ENCODE results near the gene TBC1D22A. TPM values are rescaled to one million over a fixed set of nuclear protein-coding genes. Genes with fewer than 3 reads are reported as not detected.

TBC1D22A gene
- total RNA-seq, 1 experiment from 2014 or later, result 14.3 TPM

DNA sequence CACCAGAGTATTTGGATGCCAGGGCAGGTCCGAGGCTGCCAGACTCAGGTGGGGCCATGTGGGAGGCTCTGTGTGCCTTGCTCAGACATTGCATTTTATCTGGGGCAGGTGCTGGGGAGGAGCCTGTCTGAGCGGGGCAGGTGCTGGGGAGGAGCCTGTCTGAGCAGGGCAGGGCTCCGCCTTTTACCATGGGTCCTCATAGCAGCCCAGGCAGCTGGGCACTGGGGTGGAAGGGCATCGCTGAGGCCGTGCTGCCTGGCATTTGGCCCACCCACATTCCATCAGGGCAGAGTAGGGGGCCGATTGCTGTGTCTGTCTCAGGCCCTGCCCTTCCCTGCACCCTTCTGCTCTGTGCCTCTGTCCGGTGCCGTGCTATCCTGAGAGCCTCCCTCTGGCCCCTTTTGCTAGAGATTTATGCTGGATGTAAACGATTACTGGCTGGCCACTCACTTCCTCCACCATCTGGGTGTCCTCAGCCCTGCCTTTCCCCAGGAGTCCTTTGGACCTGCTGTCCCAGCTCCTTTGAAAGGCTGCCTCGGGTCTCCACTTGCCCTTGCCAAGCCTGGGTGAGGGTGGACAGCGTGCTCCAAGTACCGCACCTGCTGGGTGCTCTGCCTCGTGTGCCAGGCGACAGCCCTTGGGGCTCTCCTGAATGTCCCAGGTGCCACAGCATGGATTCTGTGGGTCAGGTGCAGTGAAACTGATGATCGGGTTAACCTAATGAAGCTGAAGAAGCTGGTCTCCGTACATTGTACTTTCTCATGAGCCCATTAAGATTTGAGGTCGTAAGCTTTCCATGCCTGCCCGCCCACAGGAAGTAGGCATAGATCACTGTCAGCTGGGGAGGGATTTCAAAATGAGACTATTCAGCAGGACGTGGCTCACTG lies 281.6 kb downstream of the TBC1D22A start:
- H3K4me2 ChIP-seq (ENCODE audit: low read length), result no peak overlapping the region
- H3K36me3 ChIP-seq (ENCODE audit: low read depth, low read length), result no peaks in the 10 kb centered on the region
- no peak for DNase-seq
- no peaks in the 10 kb centered on the region for H3K4me1 ChIP-seq (ENCODE audit: insufficient read depth, low read length)
- CTCF ChIA-PET, result no interaction called here
- no peak overlapping the region for H2AFZ ChIP-seq (ENCODE audit: low read length)
- H3K9me3 ChIP-seq (ENCODE audit: low read length), result no peaks in the 10 kb centered on the region
- no peaks in the 10 kb centered on the region for H4K20me1 ChIP-seq (ENCODE audit: low read length)
- no peaks in the 10 kb centered on the region for H3K9me2 ChIP-seq (replicated peaks; ENCODE audit: low read length)
- POLR2A ChIA-PET (ENCODE audit: unreplicated experiment), result no interaction called here
- H3K27me3 ChIP-seq (ENCODE audit: low read length), result no peaks in the 10 kb centered on the region
- TF ChIP-seq EZH2phosphoT487 (IDR thresholded peaks at IDR 0.05; ENCODE audit: borderline replicate concordance, low read length) (no peak), EZH2 (IDR thresholded peaks at IDR 0.05; ENCODE audit: low read length, unreplicated experiment) (no peak)
- TF ChIP-seq, protein P1, sequence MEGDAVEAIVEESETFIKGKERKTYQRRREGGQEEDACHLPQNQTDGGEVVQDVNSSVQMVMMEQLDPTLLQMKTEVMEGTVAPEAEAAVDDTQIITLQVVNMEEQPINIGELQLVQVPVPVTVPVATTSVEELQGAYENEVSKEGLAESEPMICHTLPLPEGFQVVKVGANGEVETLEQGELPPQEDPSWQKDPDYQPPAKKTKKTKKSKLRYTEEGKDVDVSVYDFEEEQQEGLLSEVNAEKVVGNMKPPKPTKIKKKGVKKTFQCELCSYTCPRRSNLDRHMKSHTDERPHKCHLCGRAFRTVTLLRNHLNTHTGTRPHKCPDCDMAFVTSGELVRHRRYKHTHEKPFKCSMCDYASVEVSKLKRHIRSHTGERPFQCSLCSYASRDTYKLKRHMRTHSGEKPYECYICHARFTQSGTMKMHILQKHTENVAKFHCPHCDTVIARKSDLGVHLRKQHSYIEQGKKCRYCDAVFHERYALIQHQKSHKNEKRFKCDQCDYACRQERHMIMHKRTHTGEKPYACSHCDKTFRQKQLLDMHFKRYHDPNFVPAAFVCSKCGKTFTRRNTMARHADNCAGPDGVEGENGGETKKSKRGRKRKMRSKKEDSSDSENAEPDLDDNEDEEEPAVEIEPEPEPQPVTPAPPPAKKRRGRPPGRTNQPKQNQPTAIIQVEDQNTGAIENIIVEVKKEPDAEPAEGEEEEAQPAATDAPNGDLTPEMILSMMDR (conservative IDR thresholded peaks at IDR 0.05; ENCODE audit: low read depth, low read length), result no peak
- no peaks in the 10 kb centered on the region for H3F3A ChIP-seq (ENCODE audit: low read length, unreplicated experiment)
- BruUV-seq (replicated peaks), result no TSS peak
- H3K79me2 ChIP-seq (ENCODE audit: low read length), result no peaks in the 10 kb centered on the region
- intact Hi-C loops (cut with micrococcal nuclease), result no loop called here
- ATAC-seq, result no peak
- no peak overlapping the region for H3K4me3 ChIP-seq (ENCODE audit: low read length)
- H3K27ac ChIP-seq (ENCODE audit: low read length), result no peak overlapping the region
- H3K9ac ChIP-seq (ENCODE audit: low read length), result no peak overlapping the region

DNA sequence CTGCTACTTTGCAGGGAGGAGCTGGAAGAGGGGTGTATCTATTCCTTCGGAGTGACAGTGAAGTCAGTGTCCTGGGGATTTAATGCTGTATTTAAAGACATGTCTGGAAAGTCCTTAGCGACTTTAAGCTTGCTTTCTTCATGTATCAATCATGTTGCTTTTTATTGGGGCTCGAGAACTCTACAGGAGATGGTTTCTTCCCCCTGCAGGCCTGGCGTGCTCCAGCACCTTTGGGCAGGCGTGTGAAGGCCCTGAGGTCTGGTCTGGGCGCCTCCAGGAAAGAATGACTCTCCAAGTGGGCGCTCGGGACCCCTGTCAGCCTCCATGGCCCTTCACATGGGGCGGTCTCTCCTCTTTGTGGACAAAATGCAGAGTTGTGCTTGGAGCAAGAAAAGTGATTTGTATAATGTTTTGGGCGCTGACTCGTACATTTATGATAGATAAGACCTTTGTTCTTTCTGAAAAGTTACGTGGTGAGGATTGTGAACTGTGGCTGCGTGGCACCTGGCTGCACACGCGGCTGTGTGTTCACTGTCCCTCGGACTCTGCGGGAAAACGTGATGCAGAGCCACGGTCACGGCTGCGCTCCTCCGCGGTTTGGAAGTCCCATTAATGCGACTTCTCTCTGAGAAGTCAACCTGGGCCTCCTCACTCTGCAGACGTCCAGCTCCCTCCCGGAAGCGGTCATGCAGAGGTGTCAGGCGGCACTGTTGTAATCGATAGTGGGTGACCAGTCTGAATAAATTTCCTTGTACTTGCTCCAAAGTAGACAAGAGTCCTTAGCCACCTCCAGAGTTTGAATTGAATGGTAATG lies 282.5 kb downstream of the TBC1D22A start:
- ChIA-PET CTCF (no interaction called here), POLR2A (ENCODE audit: unreplicated experiment) (no interaction called here)

More for the DNA sequence above, 282.5 kb downstream of the TBC1D22A start:
- TF ChIP-seq, protein P1 (conservative IDR thresholded peaks at IDR 0.05; ENCODE audit: low read depth, low read length), result no peak
- no peak for TF ChIP-seq EZH2phosphoT487 (IDR thresholded peaks at IDR 0.05; ENCODE audit: borderline replicate concordance, low read length)
- Histone ChIP-seq H3K9ac (ENCODE audit: low read length) (no peak overlapping the region), H3K79me2 (ENCODE audit: low read length) (no peaks in the 10 kb centered on the region), H3K27ac (ENCODE audit: low read length) (no peak overlapping the region), H3K4me3 (ENCODE audit: low read length) (no peak overlapping the region), H3K4me2 (ENCODE audit: low read length) (no peak overlapping the region), H3K9me3 (ENCODE audit: low read length) (no peaks in the 10 kb centered on the region), H3K36me3 (ENCODE audit: low read depth, low read length) (no peaks in the 10 kb centered on the region), H3K4me1 (ENCODE audit: insufficient read depth, low read length) (no peaks in the 10 kb centered on the region), H4K20me1 (ENCODE audit: low read length) (no peaks in the 10 kb centered on the region), H3K9me2 (replicated peaks; ENCODE audit: low read length) (no peaks in the 10 kb centered on the region), H3F3A (ENCODE audit: low read length, unreplicated experiment) (no peaks in the 10 kb centered on the region), H2AFZ (ENCODE audit: low read length) (no peak overlapping the region), H3K27me3 (ENCODE audit: low read length) (no peaks in the 10 kb centered on the region)
- BruUV-seq (replicated peaks), result no TSS peak
- DNase-seq (no peak), ATAC-seq (no peak)
- intact Hi-C loops (cut with micrococcal nuclease), result no loop called here

Measured in PC-3 (cell line).